A549 (cell line): ENCODE results near the gene HSD17B4. TPM values are rescaled to one million over a fixed set of nuclear protein-coding genes. Genes with fewer than 3 reads are reported as not detected.

Experiments
- ATAC-seq, 2 experiments: fragments of 200-7000 bp in 1 of 2; fragments of >200 bp in 1 of 2; cut with Nextera tagmentation in 1 of 2; cut with Tn5 transposase in 1 of 2; 3 replicates each; pipeline versions ENCODE4 v1.8.0 to v1.9.1; 2018 to 2020; ENCODE audit warnings: mild to moderate bottlenecking in 1 of 2, moderate library complexity in 1 of 2
- CTCF ChIA-PET: fragments of 300-600 bp; sonication (Branson Sonifier 250); formaldehyde crosslinking; extraction: SDS; loops from one replicate; lab custom pipeline; 2021; ENCODE audit warnings: antibody characterized with exemption, inconsistent platforms; lab: Yijun Ruan, JAX
- POLR2A ChIA-PET: fragments of 350-600 bp; formaldehyde crosslinking; extraction: SDS; loops from one replicate; lab custom pipeline; 2021; ENCODE audit warnings: antibody characterized with exemption, inconsistent platforms; lab: Yijun Ruan, JAX
- DNase-seq, 2 experiments: peaks; one replicate each; pipeline versions ENCODE4 v3.0.0 to v3.0.0-alpha.2; 2011 to 2016; ENCODE audit warnings: low read depth in 1 of 2, low spot score in 1 of 2
- FAIRE-seq: peaks from 2 replicates; lab custom pipeline; 2011; peaks lifted over from hg19 to GRCh38; lab: Jason Lieb, UNC
- H3K27ac ChIP-seq, 2 experiments: fragments of >200 bp; sonication (Bioruptor Twin); formaldehyde crosslinking; 3 replicates each; pipeline ENCODE4 v1.5.1; 2016 to 2017
- H3K4me1 ChIP-seq: fragments of >200 bp; sonication (Bioruptor Twin); formaldehyde crosslinking; 3 replicates; pipeline ENCODE4 v1.6.1; 2016
- H3K4me2 ChIP-seq: fragments of >200 bp; sonication (Bioruptor Twin); formaldehyde crosslinking; 3 replicates; pipeline ENCODE4 v1.6.1; 2016
- H3K4me3 ChIP-seq: fragments of >200 bp; sonication (Bioruptor Twin); formaldehyde crosslinking; 3 replicates; pipeline ENCODE4 v1.5.1; 2016
- H3K9me3 ChIP-seq: fragments of >200 bp; sonication (Bioruptor Twin); formaldehyde crosslinking; 3 replicates; pipeline ENCODE4 v1.6.1; 2016
- ATOH8 ChIP-seq: fragments of 250-450 bp; sonication (Bioruptor Pico); IDR thresholded peaks from 2 replicates; pipeline ENCODE4 v1.5.0; 2020; ENCODE audit warnings: low read depth, mild to moderate bottlenecking, moderate library complexity
- BCL3 ChIP-seq: fragments of >200 bp; sonication (Bioruptor Twin); formaldehyde crosslinking; IDR thresholded peaks from 3 replicates; pipeline ENCODE4 v1.6.1; 2016
- CEBPB ChIP-seq, 2 experiments: fragments of >200 bp in 1 of 2; sonication (Bioruptor Twin) in 1 of 2; formaldehyde crosslinking in 1 of 2; IDR thresholded peaks; 2 replicates each; pipeline ENCODE4 v1.6.1; 2012 to 2016
- CHD2 ChIP-seq: fragments of 150-350 bp; IDR thresholded peaks from 2 replicates; pipeline ENCODE4 v1.6.1; 2014; ENCODE audit warnings: low read length; ENCODE audit not compliant: partially characterized antibody
- CHD4 ChIP-seq: fragments of 200-600 bp; sonication (generic); IDR thresholded peaks from 2 replicates; pipeline ENCODE4 v1.6.1; 2016; ENCODE audit warnings: antibody characterized with exemption, mild to moderate bottlenecking, borderline replicate concordance
- EHF ChIP-seq: fragments of 250-450 bp; sonication (Bioruptor Pico); IDR thresholded peaks from 2 replicates; pipeline ENCODE4 v1.5.0; 2020; ENCODE audit warnings: mild to moderate bottlenecking
- ELK1 ChIP-seq: fragments of 150-350 bp; IDR thresholded peaks from 2 replicates; pipeline ENCODE4 v1.6.1; 2014; ENCODE audit warnings: low read depth, mild to moderate bottlenecking, low read length
- EP300 ChIP-seq, 2 experiments: fragments of >200 bp; sonication (Bioruptor Twin); formaldehyde crosslinking; IDR thresholded peaks; 2 replicates in 1 of 2; 3 replicates in 1 of 2; pipeline ENCODE4 v1.6.1; 2016 to 2017
- FOSB ChIP-seq: fragments of 250-450 bp; sonication (Bioruptor Pico); IDR thresholded peaks from 2 replicates; pipeline ENCODE4 v1.5.0; 2020; ENCODE audit warnings: mild to moderate bottlenecking, moderate library complexity
- GATA3 ChIP-seq: IDR thresholded peaks from 2 replicates; pipeline ENCODE4 v1.6.1; 2012; ENCODE audit warnings: borderline replicate concordance
- HDAC2 ChIP-seq: fragments of 200-600 bp; sonication (generic); IDR thresholded peaks from 2 replicates; pipeline ENCODE4 v1.6.1; 2016
- HOXB5 ChIP-seq: fragments of 250-450 bp; sonication (Bioruptor Pico); IDR thresholded peaks from 2 replicates; pipeline ENCODE4 v1.5.0; 2020; ENCODE audit warnings: mild to moderate bottlenecking, moderate library complexity
- JUNB ChIP-seq: fragments of >200 bp; sonication (Bioruptor Twin); formaldehyde crosslinking; IDR thresholded peaks from 2 replicates; pipeline ENCODE4 v1.6.1; 2016
- KDM5A ChIP-seq: fragments of 200-600 bp; sonication (generic); IDR thresholded peaks from 2 replicates; pipeline ENCODE4 v1.6.1; 2016; ENCODE audit warnings: antibody characterized with exemption, mild to moderate bottlenecking
- MAX ChIP-seq: IDR thresholded peaks from 2 replicates; pipeline ENCODE4 v1.6.1; 2012
- MYC ChIP-seq: IDR thresholded peaks from 2 replicates; pipeline ENCODE4 v1.6.1; 2012; ENCODE audit warnings: mild to moderate bottlenecking, inconsistent platforms, low read length, improper control_type of control experiment, borderline replicate concordance
- NFE2L2 ChIP-seq: fragments of 150-350 bp; conservative IDR thresholded peaks from 2 replicates; pipeline ENCODE4 v1.6.1; 2014; ENCODE audit warnings: low read length
- NPAS2 ChIP-seq: fragments of 250-450 bp; sonication (Bioruptor Pico); IDR thresholded peaks from 2 replicates; pipeline ENCODE4 v1.8.0; 2022; ENCODE audit warnings: mild to moderate bottlenecking, moderate library complexity, borderline replicate concordance
- POLR2AphosphoS2 ChIP-seq: conservative IDR thresholded peaks from 2 replicates; pipeline ENCODE4 v1.6.1; 2012; ENCODE audit warnings: low read length, improper control_type of control experiment, inconsistent platforms
- RAD21 ChIP-seq, 2 experiments: fragments of >200 bp in 1 of 2; sonication (Bioruptor Twin) in 1 of 2; formaldehyde crosslinking in 1 of 2; IDR thresholded peaks in 1 of 2; conservative IDR thresholded peaks in 1 of 2; 2 replicates in 1 of 2; 3 replicates in 1 of 2; pipeline ENCODE4 v1.6.1; 2012 to 2018; ENCODE audit warnings: inconsistent platforms in 1 of 2
- RNF2 ChIP-seq: fragments of 200-600 bp; sonication (generic); IDR thresholded peaks from 2 replicates; pipeline ENCODE4 v1.6.1; 2016; ENCODE audit warnings: low read depth, mild to moderate bottlenecking, antibody characterized with exemption, moderate library complexity, borderline replicate concordance
- SMC3 ChIP-seq: fragments of >200 bp; sonication (Bioruptor Twin); formaldehyde crosslinking; IDR thresholded peaks from 3 replicates; pipeline ENCODE4 v1.6.1; 2018; ENCODE audit warnings: inconsistent platforms
- TFCP2L1 ChIP-seq: fragments of 250-450 bp; sonication (Bioruptor Pico); IDR thresholded peaks from 2 replicates; pipeline ENCODE4 v1.5.0; 2021; ENCODE audit warnings: mild to moderate bottlenecking
- WGBS: methylation state at CpG from one replicate; pipeline ENCODE4 v1.1.6; 2017; ENCODE audit errors: missing lambda C conversion rate; 5-methylcytosine and 5-hydroxymethylcytosine counted together
- polyA plus RNA-seq, 4 experiments: library from polyadenylated mRNA; depleted of rRNA in 3 of 4; stranded (reverse); fragments of >200 nt; fragmentation: RNase III in 1 of 4; extraction: RNeasy Plus Mini Kit Qiagen cat#74134 plus additional on column Dnase treatment in 1 of 4; gene quantifications; 2 replicates in 3 of 4; 3 replicates in 1 of 4; pipeline ENCODE4 v1.2.3, GENCODE V29; 2011 to 2017

Gene HSD17B4
- polyA plus RNA-seq, 2 of the 4 experiments (the other 2 are of a cell fraction): 121 to 135 TPM

GRCh38 chr5:119417891-119418605 is 34.2 kb upstream of the HSD17B4 start:
- POLR2A ChIA-PET: no interaction called here
- peaks cover under 1% of the 10 kb centered on the region; the same call in 1 of the 3 replicates for H3K4me1 ChIP-seq
- CTCF ChIA-PET: interaction anchor here (0.5 to 1.8 kb wide), 6 partner anchors 8 to 430 kb away, joined by 3 to 10 read pairs (median 3); partner anchors contain the start of gene DTWD2
- FAIRE-seq (no peak), ATAC-seq (no peak), DNase-seq (no peak)
- 88% methylated on average over 5 of the region's 5 CpGs for WGBS
- TF ChIP-seq KDM5A: no peak
- 0 out of 4 replicates have a peak, but pooled peaks of 1 of the 2 experiments have one; percentile 7 for TF ChIP-seq CEBPB (IDR thresholded peaks at IDR 0.05)
- H3K9me3 ChIP-seq: no peaks in the 10 kb centered on the region
- no peak overlapping the region for H3K4me2 ChIP-seq
- H3K27ac ChIP-seq: no peak overlapping the region
- no peak overlapping the region for H3K4me3 ChIP-seq

GRCh38 chr5:119418606-119419100 is 33.6 kb upstream of the HSD17B4 start:
- no peak overlapping the region for H3K4me3 ChIP-seq
- POLR2A ChIA-PET: no interaction called here
- no peaks in the 10 kb centered on the region for H3K4me1 ChIP-seq
- no peak overlapping the region for H3K4me2 ChIP-seq
- DNase-seq: no peak
- no peak for ATAC-seq
- WGBS: 49% methylated on average over 2 of the region's 2 CpGs
- CTCF ChIA-PET: interaction anchor here (0.8 to 1.8 kb wide), 5 partner anchors 8 to 434 kb away, joined by 3 to 10 read pairs (median 3); partner anchors contain the start of gene DTWD2
- no peaks in the 10 kb centered on the region for H3K9me3 ChIP-seq
- no peak overlapping the region for H3K27ac ChIP-seq
- TF ChIP-seq NFE2L2 (no peak), HOXB5 (no peak), RAD21 (conservative IDR thresholded peaks at IDR 0.05 in 1 of 2, IDR thresholded peaks at IDR 0.05 in 1 of 2) (no peak), POLR2AphosphoS2 (no peak), GATA3 (no peak)
- FAIRE-seq: no peak

- Histone ChIP-seq H3K4me1 (no peaks in the 10 kb centered on the region), H3K9me3 (no peaks in the 10 kb centered on the region), H3K4me3 (no peak overlapping the region), H3K4me2 (no peak overlapping the region), H3K27ac (no peak overlapping the region)
- ChIA-PET POLR2A (no interaction called here), CTCF (interaction anchor here (1.6 to 7.3 kb wide), 2 partner anchors 9 to 398 kb away, joined by 3 to 52 read pairs; no protein-coding TSS in a partner anchor)
- no peak for FAIRE-seq
- WGBS: 31% methylated on average over 3 of the region's 3 CpGs
- no peak for DNase-seq
- ATAC-seq: no peak
- no peak for TF ChIP-seq CHD2
- no peak for TF ChIP-seq EP300 (IDR thresholded peaks at IDR 0.05)
- TF ChIP-seq GATA3: no peak
- TF ChIP-seq JUNB: no peak
- TF ChIP-seq FOSB (CRISPR knock-in tag): no peak
- TF ChIP-seq HDAC2: no peak
- no peak for TF ChIP-seq SMC3
- TF ChIP-seq BCL3: no peak
- TF ChIP-seq NPAS2 (CRISPR knock-in tag): no peak
- no peak for TF ChIP-seq ATOH8 (CRISPR knock-in tag)
- no peak for TF ChIP-seq CHD4
Measured at GRCh38 chr5:119420169-119420568, 32.1 kb upstream of the HSD17B4 start.

GRCh38 chr5:119426057-119426456 is 26.2 kb upstream of the HSD17B4 start:
- no peak for DNase-seq
- POLR2A ChIA-PET: no interaction called here
- H3K27ac ChIP-seq: no peak overlapping the region
- no peak overlapping the region for H3K4me2 ChIP-seq
- no peaks in the 10 kb centered on the region for H3K9me3 ChIP-seq
- CTCF ChIA-PET: interaction anchor here (1.6 to 7.3 kb wide), 2 partner anchors 15 to 438 kb away, joined by 13 to 52 read pairs; partner anchors contain the start of gene DTWD2
- no peak for ATAC-seq
- no peak overlapping the region for H3K4me3 ChIP-seq
- no peak for FAIRE-seq
- no peaks in the 10 kb centered on the region for H3K4me1 ChIP-seq
- TF ChIP-seq JUNB (no peak), NPAS2 (CRISPR knock-in tag) (no peak), EHF (CRISPR knock-in tag) (no peak), ELK1 (no peak), MAX (no peak), MYC (no peak), TFCP2L1 (CRISPR knock-in tag) (no peak), RNF2 (no peak)
- WGBS: 93% methylated on average over 3 of the region's 3 CpGs
